HuH-7 (cell line): Measurements from ENCODE around the gene CSTB.

Experiments
- DNase-seq: peaks from one replicate; pipeline ENCODE4 v3.0.0; 2011; ENCODE audit warnings: low spot score

CSTB gene

DNA sequence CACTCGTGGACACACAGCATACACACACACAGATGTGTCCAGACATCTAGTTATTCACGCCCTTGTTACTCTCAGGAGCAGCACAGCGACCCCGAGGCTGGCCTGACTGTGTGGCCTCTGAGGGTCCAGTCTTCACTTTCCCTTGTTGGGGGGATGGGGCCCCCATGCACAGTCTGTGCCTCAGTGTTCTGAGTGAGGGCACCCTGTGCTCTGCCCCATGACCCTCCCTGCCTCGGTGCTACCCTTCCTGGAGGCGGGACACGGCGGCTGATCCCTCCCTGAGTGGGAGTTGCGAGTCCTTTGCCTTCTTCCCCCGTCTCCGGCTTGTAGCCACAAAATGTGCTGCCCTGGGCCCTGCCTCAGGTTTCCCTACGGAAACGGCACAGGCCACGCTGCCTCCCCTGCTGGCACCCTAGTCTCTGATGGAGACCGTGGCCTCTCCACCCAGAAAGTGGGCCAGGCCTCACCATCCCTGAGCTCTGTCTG is 8.6 kb downstream of the CSTB start:
- no peak for DNase-seq

DNA sequence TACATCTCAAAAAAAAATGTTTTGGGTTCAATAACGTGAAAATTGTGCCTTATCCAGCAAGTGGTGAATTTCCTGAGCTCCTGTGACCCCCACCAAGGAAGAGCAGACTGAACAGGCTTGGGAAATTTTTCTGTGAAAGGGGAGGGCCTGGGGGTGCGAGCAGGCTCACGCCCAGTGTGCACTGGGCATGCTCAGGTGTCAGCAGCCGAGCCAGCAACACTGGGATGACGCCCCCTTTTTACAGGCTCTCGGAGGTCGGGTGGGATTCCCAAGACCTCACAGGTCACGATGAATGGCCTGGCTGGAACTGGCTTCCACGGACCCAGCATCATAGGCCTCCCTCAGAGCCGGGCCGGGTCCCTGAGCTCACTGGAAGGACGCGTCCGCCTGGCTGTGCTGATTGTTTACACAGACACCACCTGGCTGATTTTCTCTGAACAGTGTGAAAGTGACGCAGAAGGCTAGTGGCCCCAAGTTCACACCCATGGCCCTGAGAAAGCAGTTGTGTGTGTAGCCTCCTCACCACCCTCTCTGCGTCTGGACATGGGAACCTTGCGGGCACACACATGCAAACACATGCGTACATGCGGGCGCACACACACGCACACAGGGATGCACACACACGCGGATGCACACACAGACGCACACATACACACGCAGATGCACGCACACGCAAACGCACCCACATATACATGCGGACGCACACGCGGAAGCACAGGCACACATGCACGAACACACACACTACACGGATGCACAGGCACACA is 9.2 kb downstream of the CSTB start:
- no peak for DNase-seq

GRCh38 chr21:43764576-43765495 is 11.3 kb downstream of the CSTB start:
- no peak for DNase-seq

- DNase-seq: no peak
Measured at GRCh38 chr21:43763901-43764523, 12.1 kb downstream of the CSTB start.

DNA sequence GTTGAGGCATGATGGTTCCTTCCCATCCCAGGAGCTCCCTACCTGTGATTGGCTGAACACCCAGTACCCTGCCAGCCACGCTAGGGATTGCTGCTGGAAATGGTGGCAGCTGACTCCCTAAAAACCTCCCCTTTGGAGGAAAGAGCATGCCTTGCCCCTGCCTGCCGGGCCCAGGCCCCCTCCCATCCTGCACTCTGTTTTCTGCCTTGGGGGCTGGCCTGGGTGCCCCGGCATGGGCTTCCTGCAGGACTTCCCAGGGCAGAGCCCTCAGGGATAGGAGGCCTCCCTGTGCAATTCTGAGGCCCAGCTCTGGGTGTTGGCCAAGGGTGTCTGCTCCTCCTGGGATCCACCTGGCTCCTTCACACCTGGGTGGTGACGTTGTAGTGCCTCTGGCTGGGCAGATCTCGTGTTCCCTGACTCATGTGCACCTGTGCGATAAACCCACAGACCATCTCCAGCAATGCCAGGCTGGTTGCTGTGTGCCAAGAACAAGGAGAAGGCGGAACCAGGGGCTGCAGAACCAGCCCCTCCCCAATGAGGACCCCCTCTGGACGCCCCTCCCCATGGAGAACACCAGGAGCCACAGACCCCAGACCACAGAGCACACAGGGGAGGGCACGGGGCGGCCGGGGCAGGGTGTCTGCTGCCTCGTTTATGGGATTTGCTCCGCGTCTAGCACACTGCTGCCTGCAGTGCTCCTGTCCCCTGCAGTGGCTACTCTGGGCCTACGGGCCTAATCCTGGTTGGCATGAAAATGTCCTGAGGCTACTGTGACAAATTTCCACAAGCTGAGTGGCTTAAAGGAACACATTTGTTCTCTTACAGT is 13.6 kb downstream of the CSTB start:
- DNase-seq: no peak

GRCh38 chr21:43761886-43762285 is 14.2 kb downstream of the CSTB start:
- DNase-seq: no peak

GRCh38 chr21:43760391-43760958 is 15.6 kb downstream of the CSTB start:
- no peak for DNase-seq

GRCh38 chr21:43759651-43760050 is 16.5 kb downstream of the CSTB start:
- DNase-seq: no peak

DNA sequence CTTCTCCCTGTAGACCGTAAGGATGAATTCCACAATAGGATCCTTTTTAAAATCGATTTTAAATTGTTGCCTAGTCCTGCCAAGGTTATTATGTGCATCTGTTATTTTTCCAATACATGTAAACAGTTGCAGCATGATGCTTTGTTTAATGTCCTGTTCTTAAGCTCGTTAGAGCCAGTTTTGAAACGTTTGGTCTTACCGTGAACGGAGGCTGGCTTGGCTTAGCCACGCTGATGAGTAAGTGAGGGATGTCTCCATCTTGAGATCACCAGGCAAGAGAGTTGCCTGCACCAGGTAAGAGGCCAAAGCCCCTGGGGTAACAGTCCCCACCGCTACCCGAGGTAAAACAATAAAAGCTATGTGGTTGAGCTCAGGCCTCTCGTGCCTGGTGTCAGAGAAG is 17.3 kb downstream of the CSTB start:
- DNase-seq: no peak

DNA sequence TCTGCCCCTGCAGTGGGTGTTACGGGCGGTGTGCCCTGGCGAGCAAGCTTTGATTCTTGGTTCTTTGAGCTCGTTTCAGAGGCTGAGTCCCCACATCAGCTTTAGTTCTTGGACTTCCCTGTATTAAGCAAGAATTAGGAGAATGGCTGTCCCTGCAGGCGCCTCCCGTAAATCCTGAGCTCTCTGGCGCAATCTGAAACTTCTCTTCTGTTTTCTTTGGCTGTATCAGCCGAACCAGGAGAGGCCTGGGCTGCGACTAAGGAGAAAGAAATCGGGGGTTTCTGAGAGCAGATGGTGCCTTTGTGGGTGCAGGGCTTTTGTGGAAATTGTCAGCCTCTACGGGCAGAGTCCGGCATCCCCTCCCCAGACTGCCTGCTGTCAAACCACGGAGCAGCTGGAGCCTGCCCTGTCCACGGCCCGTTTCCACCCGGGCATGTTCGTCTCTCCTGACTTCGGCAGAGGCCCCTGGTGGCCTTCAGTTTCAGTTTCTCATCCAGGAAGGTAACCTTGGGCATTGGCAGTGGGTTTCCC is 17.9 kb downstream of the CSTB start:
- DNase-seq: no peak

DNA sequence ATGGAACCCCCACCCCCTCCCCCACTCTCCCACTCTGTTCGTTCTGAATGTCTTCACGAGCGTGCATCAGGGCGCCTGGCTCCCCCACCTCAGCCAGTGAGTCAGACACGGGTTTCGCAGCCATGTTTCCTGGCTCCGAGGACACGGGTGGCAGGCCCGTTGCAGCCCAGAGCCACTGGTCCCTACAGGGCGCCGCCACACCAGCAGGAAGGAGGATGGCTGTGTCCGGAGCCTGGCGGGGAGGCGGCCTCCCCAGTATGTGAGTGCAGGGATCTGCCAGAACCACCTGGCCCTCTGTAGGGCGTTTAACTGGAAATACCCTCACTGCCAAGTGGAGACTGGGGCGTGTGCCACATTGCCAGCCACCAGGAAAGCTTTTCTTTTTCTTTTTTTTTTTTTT is 18.5 kb downstream of the CSTB start:
- DNase-seq: no peak

DNA sequence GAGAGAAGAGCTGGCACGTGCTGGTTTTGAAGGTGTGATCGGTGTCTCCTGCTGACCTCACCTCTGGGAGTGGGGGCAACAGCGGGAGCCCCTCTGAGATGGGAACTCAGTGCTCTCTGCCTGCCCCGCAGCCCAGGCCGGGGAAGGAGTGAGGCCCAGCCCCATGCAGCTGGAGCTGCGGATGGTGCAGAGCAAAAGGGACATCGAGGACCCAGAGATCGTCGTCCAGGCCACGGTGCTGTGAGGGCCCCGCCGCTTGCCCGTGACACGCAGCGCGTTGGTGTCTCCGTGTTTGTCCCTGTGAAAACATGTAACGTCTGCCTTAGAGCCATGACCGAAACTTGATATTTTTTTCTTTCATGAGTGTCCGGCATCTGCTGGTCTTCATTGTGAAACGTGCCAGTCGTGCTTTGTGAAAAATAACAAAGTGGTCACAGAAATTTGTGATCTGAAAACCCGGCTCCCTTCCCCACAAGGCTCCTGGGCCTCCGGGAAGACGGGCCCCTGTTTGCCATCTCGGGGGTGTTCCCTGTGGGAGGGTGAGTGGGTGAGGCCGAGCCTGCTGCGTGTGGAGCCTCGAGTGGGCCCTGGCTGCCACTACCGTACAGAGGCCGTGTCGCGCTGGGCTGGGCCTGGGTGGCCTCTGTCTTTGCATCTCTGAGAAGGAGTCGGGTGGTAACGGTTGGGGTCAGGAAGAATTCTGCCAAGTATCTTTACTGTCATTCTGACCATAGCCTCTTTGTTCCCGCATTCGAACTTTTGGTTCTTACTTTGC is 20.1 kb downstream of the CSTB start:
- no peak for DNase-seq

- no peak for DNase-seq
Measured at GRCh38 chr21:43754948-43755781, 20.9 kb downstream of the CSTB start.

DNA sequence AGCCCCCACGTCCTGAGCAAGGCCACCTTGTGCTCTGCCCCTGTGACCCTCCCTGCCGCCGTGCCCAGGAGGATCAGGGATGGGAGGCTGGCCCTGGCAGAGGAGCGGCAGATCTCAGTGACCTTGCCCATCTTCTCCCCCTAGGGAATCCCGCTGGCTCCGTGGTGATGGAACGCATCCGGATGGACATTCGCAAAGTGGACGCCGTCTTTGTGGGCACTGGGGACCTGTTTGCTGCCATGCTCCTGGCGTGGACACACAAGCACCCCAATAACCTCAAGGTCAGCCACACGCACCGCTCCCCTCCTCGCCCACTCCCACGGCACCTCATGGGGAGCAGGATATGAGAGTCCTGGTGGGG is 22.7 kb downstream of the CSTB start:
- no peak for DNase-seq

GRCh38 chr21:43752758-43753438 is 23.2 kb downstream of the CSTB start:
- no peak for DNase-seq

DNA sequence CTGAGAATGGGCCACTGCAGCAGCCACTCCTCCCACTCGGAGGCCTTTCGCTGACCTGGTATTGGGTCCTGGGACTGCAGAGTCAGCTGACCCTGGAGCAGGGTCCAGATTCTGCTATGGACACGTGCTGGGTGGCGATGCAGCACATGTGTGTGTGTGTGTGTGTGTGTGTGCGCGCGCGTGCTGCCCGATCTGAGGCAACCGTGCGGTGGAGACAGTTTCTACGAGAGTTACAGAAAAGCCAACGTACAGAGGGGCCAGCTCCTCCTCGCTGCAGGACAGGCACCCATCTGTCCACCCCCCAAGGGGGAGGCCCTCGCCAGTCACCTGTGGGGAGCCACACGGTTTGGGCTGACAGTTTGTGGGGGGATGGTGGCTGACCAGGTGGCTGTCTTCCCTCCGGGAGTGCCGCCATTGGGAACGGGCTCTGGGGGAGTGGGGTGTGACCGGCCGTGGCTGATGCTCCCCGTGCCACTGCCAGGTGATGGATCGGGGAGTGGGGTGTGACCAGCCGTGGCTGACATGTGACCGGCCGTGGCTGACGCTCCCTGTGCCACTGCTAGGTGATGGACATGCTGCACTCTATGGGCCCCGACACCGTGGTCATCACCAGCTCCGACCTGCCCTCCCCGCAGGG is 24.0 kb downstream of the CSTB start:
- no peak for DNase-seq

- no peak for DNase-seq
Measured at GRCh38 chr21:43750339-43751033, 25.6 kb downstream of the CSTB start.
